Omental fat pad (tissue), 4 donors: ENCODE results near the gene CYTH3. TPM values are rescaled to one million over a fixed set of nuclear protein-coding genes. Genes with fewer than 3 reads are reported as not detected.

Source experiments
- ATAC-seq: fragments of 150-250 bp; one replicate; pipeline ENCODE4 v1.9.1; 2016; ENCODE audit warnings: mild to moderate bottlenecking, moderate library complexity; ENCODE audit not compliant: low FRiP score
- DNase-seq: peaks from one replicate; pipeline ENCODE4 v3.0.0-alpha.2; 2019; ENCODE audit warnings: low spot score
- total RNA-seq, 4 donors: library from RNA; depleted of rRNA; stranded (reverse); fragments of >200 nt; gene quantifications; one replicate each; pipeline ENCODE4 v1.1.0, GENCODE V29; 2016
- TF ChIP-seq, protein P1 (sequence below), 3 donors: fragments of 450-650 bp; IDR thresholded peaks; one replicate each; pipeline ENCODE4 v1.5.1; 2016 to 2017; ENCODE audit warnings: antibody characterized with exemption in 3 of 3, mild to moderate bottlenecking in 3 of 3, moderate library complexity in 2 of 3

CYTH3 gene
- total RNA-seq, 4 donors from 2014 or later, result 34.2 to 87.0 (median 60.2) TPM

- DNase-seq (no peak), ATAC-seq (no peak)
- TF ChIP-seq, protein P1, sequence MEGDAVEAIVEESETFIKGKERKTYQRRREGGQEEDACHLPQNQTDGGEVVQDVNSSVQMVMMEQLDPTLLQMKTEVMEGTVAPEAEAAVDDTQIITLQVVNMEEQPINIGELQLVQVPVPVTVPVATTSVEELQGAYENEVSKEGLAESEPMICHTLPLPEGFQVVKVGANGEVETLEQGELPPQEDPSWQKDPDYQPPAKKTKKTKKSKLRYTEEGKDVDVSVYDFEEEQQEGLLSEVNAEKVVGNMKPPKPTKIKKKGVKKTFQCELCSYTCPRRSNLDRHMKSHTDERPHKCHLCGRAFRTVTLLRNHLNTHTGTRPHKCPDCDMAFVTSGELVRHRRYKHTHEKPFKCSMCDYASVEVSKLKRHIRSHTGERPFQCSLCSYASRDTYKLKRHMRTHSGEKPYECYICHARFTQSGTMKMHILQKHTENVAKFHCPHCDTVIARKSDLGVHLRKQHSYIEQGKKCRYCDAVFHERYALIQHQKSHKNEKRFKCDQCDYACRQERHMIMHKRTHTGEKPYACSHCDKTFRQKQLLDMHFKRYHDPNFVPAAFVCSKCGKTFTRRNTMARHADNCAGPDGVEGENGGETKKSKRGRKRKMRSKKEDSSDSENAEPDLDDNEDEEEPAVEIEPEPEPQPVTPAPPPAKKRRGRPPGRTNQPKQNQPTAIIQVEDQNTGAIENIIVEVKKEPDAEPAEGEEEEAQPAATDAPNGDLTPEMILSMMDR (IDR thresholded peaks at IDR 0.05), result no peak
Measured at GRCh38 chr7:6250364-6250833, 22.0 kb downstream of the CYTH3 start.

DNA sequence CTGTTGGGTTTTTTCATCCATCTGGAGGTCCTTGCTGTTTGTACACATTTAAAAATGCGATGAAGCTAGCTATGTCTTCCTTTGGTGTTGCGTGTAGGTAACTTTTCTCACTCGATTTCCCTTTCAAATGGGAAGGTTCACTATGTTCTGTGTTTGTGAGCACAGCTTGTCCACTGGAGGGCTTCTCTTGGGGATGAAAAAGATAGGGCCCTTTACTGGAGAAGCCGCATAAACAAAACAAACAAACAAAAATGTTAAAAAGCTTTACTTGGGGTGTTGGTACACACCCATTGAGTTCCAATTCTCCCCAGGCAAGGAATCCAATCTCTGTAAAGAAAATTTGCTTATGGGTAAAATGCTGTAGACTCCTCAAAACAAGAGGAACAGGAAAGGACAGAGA, 23.4 kb downstream of the CYTH3 start:
- TF ChIP-seq, protein P1 (IDR thresholded peaks at IDR 0.05), result no peak
- no peak for ATAC-seq
- no peak for DNase-seq

- ATAC-seq (peak; percentile 82), DNase-seq (no peak)
- TF ChIP-seq, protein P1 (IDR thresholded peaks at IDR 0.05), result no peak
Measured at GRCh38 chr7:6248581-6248980, 23.8 kb downstream of the CYTH3 start.

DNA sequence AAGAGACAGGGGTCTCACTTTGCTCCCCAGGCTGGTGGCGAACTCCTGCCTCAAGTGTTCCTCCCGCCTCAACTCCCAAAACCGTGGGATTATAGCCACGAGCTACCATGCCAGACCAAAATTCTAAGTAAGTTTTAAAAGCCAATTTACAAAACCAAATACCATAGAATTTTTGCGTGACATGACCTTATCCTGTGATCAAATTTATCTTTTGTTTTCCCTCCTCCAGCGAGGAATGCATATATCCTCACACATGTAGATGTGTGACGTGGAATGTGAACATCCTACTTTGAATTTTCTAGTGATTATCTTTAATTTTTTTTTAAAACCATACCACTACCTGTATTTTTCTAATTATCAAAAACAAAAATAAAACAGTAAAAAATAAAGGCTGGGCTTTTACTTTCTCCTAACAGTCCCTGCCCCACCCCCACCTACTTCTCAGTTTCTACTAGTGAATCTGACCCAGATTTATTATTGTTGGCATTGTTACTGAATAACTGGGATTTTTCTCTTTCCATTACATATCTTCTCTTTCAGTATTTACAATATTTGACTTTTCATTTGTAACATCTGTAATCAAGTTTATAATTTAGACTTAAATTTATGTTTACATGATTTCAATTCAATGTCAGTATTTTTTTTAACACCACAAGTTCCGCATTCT, 26.0 kb downstream of the CYTH3 start:
- DNase-seq (no peak), ATAC-seq (no peak)
- TF ChIP-seq, protein P1 (IDR thresholded peaks at IDR 0.05), result no peak

DNA sequence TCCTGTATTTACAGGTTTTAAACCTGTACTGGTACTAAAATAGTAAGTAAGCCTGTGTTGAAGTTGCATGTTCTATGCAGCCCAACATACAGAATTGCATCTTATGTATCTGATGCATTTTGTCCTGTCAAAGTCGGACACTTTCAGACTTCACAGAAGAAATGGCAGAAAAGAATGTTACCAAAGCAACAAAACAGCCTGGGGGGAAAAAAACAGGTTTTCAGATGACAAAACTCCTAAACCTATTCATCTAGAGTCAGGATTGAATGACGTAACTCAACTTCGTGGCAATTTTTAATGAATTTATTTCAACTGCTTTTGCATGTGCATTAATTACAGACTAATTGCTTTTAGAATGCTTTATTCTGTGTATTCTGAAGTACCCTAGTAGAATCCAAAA, 28.4 kb downstream of the CYTH3 start:
- TF ChIP-seq, protein P1 (IDR thresholded peaks at IDR 0.05), result no peak

GRCh38 chr7:6243168-6243567, 29.3 kb downstream of the CYTH3 start:
- ATAC-seq (no peak), DNase-seq (no peak)
- TF ChIP-seq, protein P1 (IDR thresholded peaks at IDR 0.05), result no peak

More for the DNA sequence above, 28.4 kb downstream of the CYTH3 start:
- no peak for DNase-seq
- no peak for ATAC-seq

- DNase-seq, result no peak
- TF ChIP-seq, protein P1 (IDR thresholded peaks at IDR 0.05), result no peak
- ATAC-seq, result no peak
Measured at GRCh38 chr7:6242561-6242960, 29.9 kb downstream of the CYTH3 start.
